GM10847 (cell line): ENCODE results near the gene TMEM200A.

Source experiments
- POLR2A ChIP-seq: IDR thresholded peaks from 2 replicates; pipeline ENCODE4 v1.6.1; 2011; ENCODE audit not compliant: insufficient read length; ENCODE audit errors: extremely low read depth

TMEM200A gene

GRCh38 chr6:130369831-130370230 lies 4.0 kb downstream of the TMEM200A start:
- TF ChIP-seq POLR2A: no peak

- TF ChIP-seq POLR2A: no peak
Measured at GRCh38 chr6:130371921-130372420, 6.2 kb downstream of the TMEM200A start.

GRCh38 chr6:130372786-130373185 lies 7.0 kb downstream of the TMEM200A start:
- TF ChIP-seq POLR2A: no peak

GRCh38 chr6:130373992-130374391 lies 8.2 kb downstream of the TMEM200A start:
- TF ChIP-seq POLR2A: no peak

GRCh38 chr6:130376936-130377335 lies 11.1 kb downstream of the TMEM200A start:
- TF ChIP-seq POLR2A: no peak

GRCh38 chr6:130377371-130377770 lies 11.6 kb downstream of the TMEM200A start:
- no peak for TF ChIP-seq POLR2A

- no peak for TF ChIP-seq POLR2A
Measured at GRCh38 chr6:130377915-130378314, 12.1 kb downstream of the TMEM200A start.

GRCh38 chr6:130379223-130379622 lies 13.4 kb downstream of the TMEM200A start:
- no peak for TF ChIP-seq POLR2A

GRCh38 chr6:130381012-130381411 lies 15.2 kb downstream of the TMEM200A start:
- TF ChIP-seq POLR2A: no peak

- no peak for TF ChIP-seq POLR2A
Measured at GRCh38 chr6:130381459-130382380, 15.9 kb downstream of the TMEM200A start.

GRCh38 chr6:130382872-130383490 lies 17.2 kb downstream of the TMEM200A start:
- TF ChIP-seq POLR2A: no peak

- no peak for TF ChIP-seq POLR2A
Measured at GRCh38 chr6:130385064-130385695, 19.4 kb downstream of the TMEM200A start.

- TF ChIP-seq POLR2A: no peak
Measured at GRCh38 chr6:130389142-130389541, 23.3 kb downstream of the TMEM200A start.

GRCh38 chr6:130390890-130391289 lies 25.1 kb downstream of the TMEM200A start:
- TF ChIP-seq POLR2A: no peak

GRCh38 chr6:130393306-130393705 lies 27.5 kb downstream of the TMEM200A start:
- TF ChIP-seq POLR2A: no peak

GRCh38 chr6:130394246-130394645 lies 28.4 kb downstream of the TMEM200A start:
- TF ChIP-seq POLR2A: no peak
